Activated naive CD8-positive, alpha-beta T cell treated with anti-CD3 and anti-CD28 coated beads, Interleukin-2, amount 10 ng/mL, durations not matched to agents 7 days and 5 days (primary cell): ENCODE measurements around the gene PLXNA1. TPM values are rescaled to one million over a fixed set of nuclear protein-coding genes. Genes with fewer than 3 reads are reported as not detected.

Source experiments
- ATAC-seq: fragments of 150-1000 bp; cut with Tn5 transposase; one replicate; pipeline ENCODE4 v1.10.0; 2021; ENCODE audit warnings: low read depth, moderate library complexity
- POLR2A ChIA-PET: fragments of 350-600 bp; sonication (Branson Sonifier 250); formaldehyde crosslinking; loops from one replicate; lab custom pipeline; 2021; ENCODE audit warnings: antibody characterized with exemption; lab: Charles Lee
- DNase-seq: peaks from one replicate; pipeline ENCODE4 v3.0.0; 2021
- H3K27ac Mint-ChIP-seq: one replicate; pipeline ENCODE4 v1.8.0; 2022; ENCODE audit warnings: mild to moderate bottlenecking, mixed read lengths
- H3K27me3 Mint-ChIP-seq: one replicate; pipeline ENCODE4 v1.8.0; 2022; ENCODE audit warnings: mild to moderate bottlenecking, moderate library complexity, mixed read lengths
- H3K36me3 Mint-ChIP-seq: one replicate; pipeline ENCODE4 v1.8.0; 2021; ENCODE audit warnings: mild to moderate bottlenecking, mixed read lengths
- H3K4me1 Mint-ChIP-seq: one replicate; pipeline ENCODE4 v1.8.0; 2021; ENCODE audit warnings: mixed read lengths
- H3K4me3 Mint-ChIP-seq: one replicate; pipeline ENCODE4 v1.8.0; 2022; ENCODE audit warnings: mild to moderate bottlenecking, moderate library complexity, mixed read lengths
- H3K9me3 Mint-ChIP-seq: one replicate; pipeline ENCODE4 v1.8.0; 2021; ENCODE audit warnings: mixed read lengths
- total RNA-seq, 2 experiments: library from RNA; stranded (reverse); gene quantifications; one replicate each; pipeline ENCODE4 v1.2.3, GENCODE V29; 2021

PLXNA1 gene
- total RNA-seq, 2 experiments from 2014 or later = 5.7 to 5.8 TPM

GRCh38 chr3:126990890-126991289 is 8.0 kb downstream of the PLXNA1 start:
- Mint-ChIP-seq H3K27me3 (no peaks in the 10 kb centered on the region), H3K4me3 (no peak overlapping the region), H3K27ac (no peak overlapping the region), H3K9me3 (no peaks in the 10 kb centered on the region), H3K4me1 (no peaks in the 10 kb centered on the region), H3K36me3 (no peaks in the 10 kb centered on the region)
- ATAC-seq (no peak), DNase-seq (no peak)
- POLR2A ChIA-PET = no interaction called here

- H3K4me3 Mint-ChIP-seq = no peak overlapping the region
- no peaks in the 10 kb centered on the region for H3K4me1 Mint-ChIP-seq
- H3K36me3 Mint-ChIP-seq = no peaks in the 10 kb centered on the region
- ATAC-seq (no peak), DNase-seq (no peak)
- H3K27me3 Mint-ChIP-seq = no peaks in the 10 kb centered on the region
- no peak overlapping the region for H3K27ac Mint-ChIP-seq
- H3K9me3 Mint-ChIP-seq = no peaks in the 10 kb centered on the region
- POLR2A ChIA-PET = no interaction called here
These were observed 8.7 kb downstream of the PLXNA1 start for GRCh38 chr3:126991366-126992200.

- H3K9me3 Mint-ChIP-seq = no peaks in the 10 kb centered on the region
These were observed 9.3 kb downstream of the PLXNA1 start for GRCh38 chr3:126992216-126992615.

DNA sequence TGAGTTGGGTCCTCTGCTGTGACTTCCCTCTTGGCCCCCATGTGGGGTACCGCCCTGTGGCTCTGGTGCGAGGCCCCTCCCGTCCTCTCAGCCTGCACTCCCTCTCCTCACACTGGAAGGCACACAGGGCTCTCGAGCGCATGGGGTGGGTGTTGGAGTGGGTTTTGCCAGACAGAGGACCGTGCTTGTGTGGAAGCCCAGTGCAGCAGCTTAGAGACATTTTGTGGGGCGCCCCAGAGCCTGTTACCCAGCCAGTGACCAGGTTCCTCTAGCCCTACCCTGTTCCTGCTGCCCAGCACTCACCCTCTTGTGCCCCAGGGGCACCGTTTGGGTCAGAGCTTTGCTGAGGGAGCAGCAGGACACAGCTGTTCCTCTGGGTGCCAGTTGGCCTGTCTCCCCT is 9.9 kb downstream of the PLXNA1 start:
- no peaks in the 10 kb centered on the region for H3K27me3 Mint-ChIP-seq
- no peak overlapping the region for H3K4me3 Mint-ChIP-seq
- ATAC-seq = no peak
- no peaks in the 10 kb centered on the region for H3K9me3 Mint-ChIP-seq
- no peaks in the 10 kb centered on the region for H3K4me1 Mint-ChIP-seq
- POLR2A ChIA-PET = no interaction called here
- H3K27ac Mint-ChIP-seq = no peak overlapping the region
- no peak for DNase-seq
- no peaks in the 10 kb centered on the region for H3K36me3 Mint-ChIP-seq

More at GRCh38 chr3:126992216-126992615, 9.3 kb downstream of the PLXNA1 start:
- Mint-ChIP-seq H3K27ac (no peak overlapping the region), H3K27me3 (no peaks in the 10 kb centered on the region), H3K4me1 (no peaks in the 10 kb centered on the region), H3K4me3 (no peak overlapping the region), H3K36me3 (no peaks in the 10 kb centered on the region)
- POLR2A ChIA-PET = no interaction called here
- ATAC-seq (no peak), DNase-seq (no peak)

- POLR2A ChIA-PET = no interaction called here
- H3K9me3 Mint-ChIP-seq = no peaks in the 10 kb centered on the region
- no peak overlapping the region for H3K4me3 Mint-ChIP-seq
- ATAC-seq = no peak
- no peak overlapping the region for H3K27ac Mint-ChIP-seq
- H3K4me1 Mint-ChIP-seq = no peaks in the 10 kb centered on the region
- DNase-seq = no peak
- no peaks in the 10 kb centered on the region for H3K27me3 Mint-ChIP-seq
- no peaks in the 10 kb centered on the region for H3K36me3 Mint-ChIP-seq
These were observed 10.5 kb downstream of the PLXNA1 start for GRCh38 chr3:126993436-126993835.

DNA sequence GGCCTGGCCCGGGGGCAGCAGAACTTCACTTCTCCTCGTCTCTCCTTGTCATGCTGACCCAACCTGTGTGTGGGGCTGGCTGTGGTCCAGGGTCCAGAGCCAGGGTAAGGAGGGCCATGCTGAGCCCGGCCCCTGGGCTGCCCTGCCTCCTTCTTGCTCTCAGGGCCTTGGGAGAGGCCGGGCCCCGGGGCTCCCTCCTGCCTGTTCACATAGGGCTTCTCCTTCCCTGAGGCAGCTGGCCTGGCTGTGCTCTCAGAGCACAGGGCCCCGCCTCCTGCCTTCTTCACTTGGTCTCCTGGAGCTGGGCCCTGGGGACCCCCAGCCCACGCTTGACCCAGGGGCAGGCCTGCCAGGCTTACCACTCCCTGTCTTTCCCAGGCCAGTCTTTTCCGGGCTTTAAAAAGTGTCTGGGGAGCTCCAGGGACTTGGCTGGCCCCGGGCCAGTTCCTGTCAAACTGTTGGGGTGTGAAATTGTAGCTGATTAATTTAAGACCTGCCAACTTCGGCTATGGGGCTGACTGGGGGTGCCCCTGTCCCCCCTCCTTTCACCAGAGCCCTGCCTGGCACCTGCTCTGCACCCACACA is 11.8 kb downstream of the PLXNA1 start:
- H3K27ac Mint-ChIP-seq = no peak overlapping the region
- H3K36me3 Mint-ChIP-seq = no peaks in the 10 kb centered on the region
- no peaks in the 10 kb centered on the region for H3K27me3 Mint-ChIP-seq
- ATAC-seq = no peak
- H3K4me3 Mint-ChIP-seq = no peak overlapping the region
- DNase-seq = no peak
- no peaks in the 10 kb centered on the region for H3K4me1 Mint-ChIP-seq
- POLR2A ChIA-PET = no interaction called here
- no peaks in the 10 kb centered on the region for H3K9me3 Mint-ChIP-seq

- Mint-ChIP-seq H3K27me3 (no peaks in the 10 kb centered on the region), H3K36me3 (no peaks in the 10 kb centered on the region), H3K27ac (no peak overlapping the region), H3K4me3 (no peak overlapping the region), H3K4me1 (no peaks in the 10 kb centered on the region), H3K9me3 (no peaks in the 10 kb centered on the region)
- POLR2A ChIA-PET = no interaction called here
- no peak for DNase-seq
- ATAC-seq = no peak
These were observed 12.4 kb downstream of the PLXNA1 start for GRCh38 chr3:126995254-126995780.

GRCh38 chr3:126995926-126996512 is 13.1 kb downstream of the PLXNA1 start:
- POLR2A ChIA-PET = no interaction called here
- DNase-seq (no peak), ATAC-seq (no peak)
- Mint-ChIP-seq H3K4me1 (no peaks in the 10 kb centered on the region), H3K27me3 (no peaks in the 10 kb centered on the region), H3K4me3 (no peak overlapping the region), H3K27ac (no peak overlapping the region), H3K36me3 (no peaks in the 10 kb centered on the region), H3K9me3 (no peaks in the 10 kb centered on the region)

DNA sequence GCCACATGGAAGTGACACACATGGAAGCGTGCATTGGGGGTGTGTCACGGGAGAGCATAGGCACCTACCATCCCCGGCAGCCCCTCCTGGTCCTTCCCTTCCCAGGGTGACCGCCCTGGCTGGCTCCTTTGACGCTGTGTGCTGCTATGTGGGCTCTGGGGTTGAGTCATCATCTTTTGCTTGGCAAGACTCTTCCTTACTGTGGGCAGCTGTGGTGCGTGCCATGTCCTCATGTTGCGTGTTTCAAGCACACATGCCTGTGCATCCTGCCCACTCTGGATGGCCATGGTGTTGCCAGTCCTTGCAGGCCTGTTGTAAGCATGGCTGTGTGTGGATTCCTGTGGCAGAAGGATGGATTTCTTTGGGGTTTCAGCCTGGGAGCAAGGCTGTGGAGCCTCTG is 14.0 kb downstream of the PLXNA1 start:
- DNase-seq (no peak), ATAC-seq (no peak)
- no peaks in the 10 kb centered on the region for H3K27me3 Mint-ChIP-seq
- H3K36me3 Mint-ChIP-seq = no peaks in the 10 kb centered on the region
- POLR2A ChIA-PET = no interaction called here
- H3K9me3 Mint-ChIP-seq = no peaks in the 10 kb centered on the region
- no peak overlapping the region for H3K4me3 Mint-ChIP-seq
- H3K27ac Mint-ChIP-seq = no peak overlapping the region
- no peaks in the 10 kb centered on the region for H3K4me1 Mint-ChIP-seq

- no peak overlapping the region for H3K4me3 Mint-ChIP-seq
- ATAC-seq (no peak), DNase-seq (no peak)
- POLR2A ChIA-PET = no interaction called here
- H3K27ac Mint-ChIP-seq = no peak overlapping the region
- no peaks in the 10 kb centered on the region for H3K4me1 Mint-ChIP-seq
- no peaks in the 10 kb centered on the region for H3K9me3 Mint-ChIP-seq
- no peaks in the 10 kb centered on the region for H3K27me3 Mint-ChIP-seq
- H3K36me3 Mint-ChIP-seq = no peaks in the 10 kb centered on the region
These were observed 14.6 kb downstream of the PLXNA1 start for GRCh38 chr3:126997455-126998038.

- Mint-ChIP-seq H3K9me3 (no peaks in the 10 kb centered on the region), H3K4me3 (no peak overlapping the region), H3K4me1 (no peaks in the 10 kb centered on the region), H3K36me3 (no peaks in the 10 kb centered on the region), H3K27ac (no peak overlapping the region), H3K27me3 (no peaks in the 10 kb centered on the region)
- DNase-seq = no peak
- no peak for ATAC-seq
- POLR2A ChIA-PET = no interaction called here
These were observed 15.4 kb downstream of the PLXNA1 start for GRCh38 chr3:126998320-126998719.

DNA sequence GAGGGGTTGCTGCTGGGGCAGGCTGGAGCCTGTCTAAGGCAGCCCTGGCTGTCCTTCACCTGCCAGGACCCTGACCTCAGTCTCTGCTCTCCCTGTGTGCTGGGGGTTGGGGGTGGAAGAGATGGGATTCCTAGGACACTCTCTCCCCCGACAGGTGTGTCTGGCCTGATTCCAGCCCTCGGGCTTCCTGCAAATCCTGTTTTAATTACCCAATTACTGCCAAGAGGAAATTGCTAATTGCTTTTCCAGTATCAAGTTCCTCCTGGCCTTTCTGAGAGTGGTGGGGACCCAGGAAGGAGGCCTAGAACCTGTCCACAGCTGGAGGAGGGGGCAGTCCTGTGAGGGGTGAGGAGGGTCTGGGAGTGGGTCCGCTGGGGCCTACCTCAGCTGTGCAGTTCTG is 15.8 kb downstream of the PLXNA1 start:
- Mint-ChIP-seq H3K4me1 (no peaks in the 10 kb centered on the region), H3K27ac (no peak overlapping the region), H3K27me3 (no peaks in the 10 kb centered on the region), H3K4me3 (no peak overlapping the region), H3K36me3 (no peaks in the 10 kb centered on the region), H3K9me3 (no peaks in the 10 kb centered on the region)
- DNase-seq (no peak), ATAC-seq (no peak)
- POLR2A ChIA-PET = no interaction called here

DNA sequence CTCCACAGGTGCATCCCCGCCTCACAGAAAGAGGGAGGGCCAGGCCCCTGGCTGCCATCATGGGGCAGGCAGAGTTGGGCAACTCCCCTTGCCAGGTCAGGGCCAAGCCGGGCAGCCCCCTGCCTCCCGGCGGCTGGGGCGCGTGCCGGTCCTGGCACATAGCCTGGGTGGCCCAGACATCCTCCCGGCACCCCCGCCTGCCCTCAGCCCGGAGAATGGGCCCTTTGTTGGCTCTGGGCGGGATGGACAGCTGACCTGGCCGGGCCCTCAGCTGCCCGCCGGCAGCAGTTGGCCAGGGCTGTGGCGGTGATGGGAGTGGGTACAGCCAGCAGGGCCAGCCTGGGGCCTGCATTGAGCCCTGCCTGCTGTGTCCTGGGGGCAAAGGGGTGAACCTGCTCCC is 16.5 kb downstream of the PLXNA1 start:
- Mint-ChIP-seq H3K9me3 (no peaks in the 10 kb centered on the region), H3K4me3 (no peak overlapping the region), H3K27me3 (no peaks in the 10 kb centered on the region), H3K4me1 (no peaks in the 10 kb centered on the region), H3K27ac (no peak overlapping the region), H3K36me3 (no peaks in the 10 kb centered on the region)
- DNase-seq (no peak), ATAC-seq (no peak)
- POLR2A ChIA-PET = no interaction called here
